Sigmoid colon (tissue), 7 donors: ENCODE data around the gene LRRC8A. TPM values are rescaled to one million over a fixed set of nuclear protein-coding genes. Genes with fewer than 3 reads are reported as not detected.
A peak's percentile ranks its signal among the peaks of the same experiment; 100 is the strongest.

Experiments
- DNase-seq: peaks from one replicate; pipeline ENCODE4 v3.0.0-alpha.2; 2019
- H3K27ac ChIP-seq, 4 donors: fragments of 200-600 bp; sonication (generic); one replicate each; pipeline ENCODE4 v1.5.1; 2016 to 2019; ENCODE audit warnings: mild to moderate bottlenecking in 1 of 4
- H3K27me3 ChIP-seq, 3 donors: fragments of 200-600 bp; sonication (generic); one replicate each; pipeline ENCODE4 v1.5.1; 2019; ENCODE audit warnings: mild to moderate bottlenecking in 1 of 3
- H3K36me3 ChIP-seq, 4 donors: fragments of 200-600 bp; sonication (generic); one replicate each; pipeline ENCODE4 v1.5.1; 2016 to 2019
- H3K4me1 ChIP-seq, 4 donors: fragments of 200-600 bp; sonication (generic); one replicate each; pipeline ENCODE4 v1.5.1; 2017 to 2019
- H3K4me3 ChIP-seq, 4 donors: fragments of 200-600 bp; sonication (generic); one replicate each; pipeline ENCODE4 v1.5.1; 2017 to 2019; ENCODE audit warnings: mild to moderate bottlenecking in 2 of 4, moderate library complexity in 1 of 4
- H3K9me3 ChIP-seq, 4 donors: fragments of 200-600 bp in 3 of 4; sonication (generic) in 3 of 4; one replicate each; pipeline versions ENCODE4 v1.5.1 to v1.6.1; 2013 to 2019
- EP300 ChIP-seq, 4 donors: sonication (generic); formaldehyde crosslinking; IDR thresholded peaks; one replicate each; pipeline ENCODE4 v1.6.1; 2017; ENCODE audit warnings: antibody characterized with exemption in 4 of 4
- POLR2A ChIP-seq, 2 donors: fragments of 450-650 bp; IDR thresholded peaks; one replicate each; pipeline ENCODE4 v1.6.1; 2016; ENCODE audit warnings: antibody characterized with exemption in 2 of 2, mild to moderate bottlenecking in 2 of 2, moderate library complexity in 2 of 2
- POLR2AphosphoS5 ChIP-seq, 4 donors: sonication (generic); formaldehyde crosslinking; IDR thresholded peaks; one replicate each; pipeline ENCODE4 v1.6.1; 2017; ENCODE audit warnings: antibody characterized with exemption in 4 of 4
- WGBS, 2 donors: extraction: QIAGEN DNeasy Blood & Tissue Kit; methylation state at CpG; one replicate each; pipeline ENCODE4 v1.1.7; 2013; 5-methylcytosine and 5-hydroxymethylcytosine counted together
- intact Hi-C: fragments of 100-400 bp; cut with DNase I; formaldehyde crosslinking; loops from one replicate; pipeline ENCODE4 v1.15.1; 2023
- polyA plus RNA-seq, 3 donors: library from polyadenylated mRNA; stranded (reverse); fragments of 200-250 nt; gene quantifications; one replicate each; pipeline ENCODE4 v1.2.3, GENCODE V29; 2013
- total RNA-seq, 4 donors: library from RNA; depleted of rRNA; stranded (reverse); fragments of >200 nt; gene quantifications; one replicate each; pipeline ENCODE4 v1.1.0, GENCODE V29; 2016
- TF ChIP-seq, protein P1 (sequence below), 4 experiments: fragments of 450-650 bp in 3 of 4; fragments of 200-600 bp in 1 of 4; IDR thresholded peaks; one replicate each; pipeline ENCODE4 v1.5.1; 2016 to 2019; ENCODE audit warnings: antibody characterized with exemption in 4 of 4, mild to moderate bottlenecking in 3 of 4, moderate library complexity in 2 of 4
- donor health status: healthy with polysubstance abuse.
- donor health status: Bipolar disorder and iron deficiency.
- donor health status: healthy.

The LRRC8A gene
- total and polyA plus RNA-seq, 7 donors: 4.8 to 59.5 (median 26.0) TPM

DNA sequence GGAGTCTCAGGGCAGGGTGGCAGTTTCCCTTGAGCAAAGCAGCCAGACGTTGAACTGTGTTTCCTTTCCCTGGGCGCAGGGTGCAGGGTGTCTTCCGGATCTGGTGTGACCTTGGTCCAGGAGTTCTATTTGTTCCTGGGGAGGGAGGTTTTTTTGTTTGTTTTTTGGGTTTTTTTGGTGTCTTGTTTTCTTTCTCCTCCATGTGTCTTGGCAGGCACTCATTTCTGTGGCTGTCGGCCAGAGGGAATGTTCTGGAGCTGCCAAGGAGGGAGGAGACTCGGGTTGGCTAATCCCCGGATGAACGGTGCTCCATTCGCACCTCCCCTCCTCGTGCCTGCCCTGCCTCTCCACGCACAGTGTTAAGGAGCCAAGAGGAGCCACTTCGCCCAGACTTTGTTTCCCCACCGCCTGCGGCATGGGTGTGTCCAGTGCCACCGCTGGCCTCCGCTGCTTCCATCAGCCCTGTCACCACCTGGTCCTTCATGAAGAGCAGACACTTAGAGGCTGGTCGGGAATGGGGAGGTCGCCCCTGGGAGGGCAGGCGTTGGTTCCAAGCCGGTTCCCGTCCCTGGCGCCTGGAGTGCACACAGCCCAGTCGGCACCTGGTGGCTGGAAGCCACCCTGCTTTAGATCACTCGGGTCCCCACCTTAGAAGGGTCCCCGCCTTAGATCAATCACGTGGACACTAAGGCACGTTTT, 35.4 kb downstream of the LRRC8A start:
- H3K36me3 ChIP-seq: peaks cover 4 to 25% (median 10%) of the 10 kb centered on the region in 4 donors
- peak overlapping the region; percentile 76 to 88 (median 82) for H3K27ac ChIP-seq
- intact Hi-C loops: no loop called here
- no peaks in the 10 kb centered on the region for H3K9me3 ChIP-seq
- WGBS, 2 donors: 67 to 79% methylated on average over 26 of the region's 26 CpGs
- TF ChIP-seq POLR2AphosphoS5 (IDR thresholded peaks at IDR 0.05) (peak; percentile 40 to 62 (median 48)), EP300 (IDR thresholded peaks at IDR 0.05) (no peak)
- no peak overlapping the region for H3K4me3 ChIP-seq
- peaks cover 0 to 90% (median 80%) of the 10 kb centered on the region in 4 donors for H3K4me1 ChIP-seq
- DNase-seq: peak; percentile 93
- no peaks in the 10 kb centered on the region for H3K27me3 ChIP-seq

DNA sequence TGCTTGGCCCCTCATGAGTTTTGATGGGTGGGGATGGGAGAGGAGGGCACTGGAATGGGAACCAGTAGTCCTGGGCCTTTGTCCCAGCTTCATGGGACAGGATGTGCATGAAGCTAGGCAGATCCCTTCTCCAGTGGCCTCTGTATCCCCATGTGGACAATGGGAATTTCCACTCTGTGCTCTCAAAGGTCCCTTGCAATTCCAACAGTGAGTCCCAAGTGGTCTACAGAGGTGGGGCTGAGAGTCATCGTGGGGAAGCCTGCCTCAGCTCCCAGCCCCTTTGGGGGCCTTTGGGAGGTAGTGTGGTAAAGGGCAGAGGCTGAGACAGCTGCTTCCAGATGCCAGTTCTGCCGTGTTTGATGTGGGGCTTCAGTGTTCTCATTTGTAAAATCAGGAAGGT, 37.0 kb downstream of the LRRC8A start:
- H3K4me3 ChIP-seq: no peak overlapping the region
- H3K27ac ChIP-seq: peak overlapping the region; percentile 8 to 88 (median 88)
- no peak for TF ChIP-seq EP300 (IDR thresholded peaks at IDR 0.05)
- TF ChIP-seq, protein P1, sequence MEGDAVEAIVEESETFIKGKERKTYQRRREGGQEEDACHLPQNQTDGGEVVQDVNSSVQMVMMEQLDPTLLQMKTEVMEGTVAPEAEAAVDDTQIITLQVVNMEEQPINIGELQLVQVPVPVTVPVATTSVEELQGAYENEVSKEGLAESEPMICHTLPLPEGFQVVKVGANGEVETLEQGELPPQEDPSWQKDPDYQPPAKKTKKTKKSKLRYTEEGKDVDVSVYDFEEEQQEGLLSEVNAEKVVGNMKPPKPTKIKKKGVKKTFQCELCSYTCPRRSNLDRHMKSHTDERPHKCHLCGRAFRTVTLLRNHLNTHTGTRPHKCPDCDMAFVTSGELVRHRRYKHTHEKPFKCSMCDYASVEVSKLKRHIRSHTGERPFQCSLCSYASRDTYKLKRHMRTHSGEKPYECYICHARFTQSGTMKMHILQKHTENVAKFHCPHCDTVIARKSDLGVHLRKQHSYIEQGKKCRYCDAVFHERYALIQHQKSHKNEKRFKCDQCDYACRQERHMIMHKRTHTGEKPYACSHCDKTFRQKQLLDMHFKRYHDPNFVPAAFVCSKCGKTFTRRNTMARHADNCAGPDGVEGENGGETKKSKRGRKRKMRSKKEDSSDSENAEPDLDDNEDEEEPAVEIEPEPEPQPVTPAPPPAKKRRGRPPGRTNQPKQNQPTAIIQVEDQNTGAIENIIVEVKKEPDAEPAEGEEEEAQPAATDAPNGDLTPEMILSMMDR (IDR thresholded peaks at IDR 0.05): no peak
- TF ChIP-seq POLR2A (IDR thresholded peaks at IDR 0.05): no peak
- TF ChIP-seq POLR2AphosphoS5 (IDR thresholded peaks at IDR 0.05): no peak
- WGBS, 2 donors: 58 to 64% methylated on average over 2 of the region's 2 CpGs
- H3K27me3 ChIP-seq: no peaks in the 10 kb centered on the region
- no peak for DNase-seq
- peaks cover 4 to 25% (median 10%) of the 10 kb centered on the region in 4 donors for H3K36me3 ChIP-seq
- H3K4me1 ChIP-seq: peaks cover 0 to 83% (median 71%) of the 10 kb centered on the region in 4 donors
- intact Hi-C loops: no loop called here
- no peaks in the 10 kb centered on the region for H3K9me3 ChIP-seq

DNA sequence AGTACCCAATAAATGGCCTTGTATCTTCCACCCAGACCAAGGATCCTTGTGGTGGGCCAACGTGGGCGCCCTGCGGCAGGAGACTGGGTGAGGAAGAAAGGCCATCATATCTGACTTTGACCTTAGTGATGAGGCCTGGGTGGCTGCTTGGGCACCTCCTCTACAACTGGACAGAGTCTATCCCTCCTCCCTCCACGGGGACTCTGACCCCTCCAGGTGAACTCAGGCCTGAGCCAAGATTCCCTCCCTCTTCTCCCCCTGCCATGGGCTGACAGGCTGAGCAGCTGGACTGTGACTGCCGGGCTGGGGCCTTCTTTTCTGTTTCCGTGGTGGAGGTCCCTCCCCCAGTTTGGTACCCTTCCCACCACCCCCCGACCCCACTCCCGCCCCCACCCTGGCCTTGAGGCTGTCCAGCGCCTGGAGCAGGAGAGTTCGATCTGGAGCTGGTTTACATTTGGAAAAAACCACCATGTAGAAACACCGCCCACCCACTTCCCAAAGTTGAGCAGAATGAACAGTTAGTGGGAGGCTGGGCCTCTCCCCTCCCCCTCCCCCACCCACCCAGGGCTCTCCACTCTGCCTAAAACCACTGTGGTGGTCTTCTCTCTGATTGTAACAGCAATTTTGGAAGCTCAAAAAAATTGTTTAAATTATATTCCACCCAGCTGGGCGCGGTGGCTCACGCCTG, 37.6 kb downstream of the LRRC8A start:
- 75 to 82% methylated on average over 14 of the region's 14 CpGs for WGBS, 2 donors
- TF ChIP-seq, protein P1 (IDR thresholded peaks at IDR 0.05): no peak
- TF ChIP-seq EP300 (IDR thresholded peaks at IDR 0.05) (no peak), POLR2AphosphoS5 (IDR thresholded peaks at IDR 0.05) (no peak), POLR2A (IDR thresholded peaks at IDR 0.05) (no peak)
- intact Hi-C loops: no loop called here

DNA sequence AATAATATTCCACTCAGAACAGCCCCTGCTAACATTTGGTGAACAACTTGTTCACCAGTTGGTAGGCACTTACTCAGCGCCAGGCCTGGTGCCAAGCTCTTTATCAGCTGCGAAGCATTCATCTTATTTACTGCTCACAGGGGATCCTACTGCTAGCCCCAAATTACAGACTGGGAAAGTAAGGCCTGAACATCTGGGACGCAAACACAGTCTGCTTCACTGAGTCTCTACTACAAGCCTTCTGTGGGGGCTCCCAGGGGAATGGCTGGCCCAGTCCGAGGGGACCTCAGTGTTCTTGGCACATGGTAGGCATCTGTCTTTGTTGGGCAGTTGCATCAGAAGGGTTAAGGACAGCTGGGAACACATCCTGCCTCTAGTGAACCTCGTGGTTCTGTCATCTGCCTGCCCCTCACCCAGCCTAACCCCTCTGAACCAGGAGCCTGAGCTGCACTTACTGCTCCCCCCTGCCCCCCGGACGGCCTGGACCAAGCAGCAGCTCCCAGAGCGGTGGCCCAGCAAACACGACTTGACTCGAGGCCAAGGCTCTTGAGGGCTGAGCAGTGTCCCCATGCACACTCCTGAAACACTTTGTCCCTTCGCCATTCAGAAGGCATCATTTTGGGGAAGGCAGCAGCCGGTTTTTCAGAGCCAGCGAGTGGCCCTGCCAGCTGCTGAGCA, 38.6 kb downstream of the LRRC8A start, which contains the start of gene PHYHD1:
PHYHD1 (plus strand) TSS at position 602 of the 678 bp plus-strand sequence. CDS start 1,342 bp downstream, outside the sequence.
- Histone ChIP-seq H3K4me1 (peaks cover 0 to 68% (median 60%) of the 10 kb centered on the region in 4 donors), H3K27me3 (no peaks in the 10 kb centered on the region), H3K4me3 (peak within 1 kb of the TSS; percentile 61 to 63 (median 62)), H3K27ac (peak within 1 kb of the TSS; percentile 86 to 88 (median 88)), H3K36me3 (peaks cover 4 to 25% (median 8%) of the 10 kb centered on the region in 4 donors), H3K9me3 (no peaks in the 10 kb centered on the region)
- 73 to 76% methylated on average over 13 of the region's 13 CpGs for WGBS, 2 donors
- intact Hi-C loops: no loop called here
- peak; percentile 84 for DNase-seq
- TF ChIP-seq EP300 (IDR thresholded peaks at IDR 0.05): peak in 1 of 4 donors; percentile 50
- no peak for TF ChIP-seq POLR2A (IDR thresholded peaks at IDR 0.05)
- TF ChIP-seq POLR2AphosphoS5 (IDR thresholded peaks at IDR 0.05): peak; percentile 19 to 78 (median 62)

More for the DNA sequence above, 37.6 kb downstream of the LRRC8A start:
- peak overlapping the region; percentile 86 to 88 (median 88) for H3K27ac ChIP-seq
- no peaks in the 10 kb centered on the region for H3K9me3 ChIP-seq
- no peak for DNase-seq
- no peak overlapping the region for H3K4me3 ChIP-seq
- H3K36me3 ChIP-seq: peaks cover 4 to 25% (median 9%) of the 10 kb centered on the region in 4 donors
- H3K27me3 ChIP-seq: no peaks in the 10 kb centered on the region
- peaks cover 0 to 77% (median 65%) of the 10 kb centered on the region in 4 donors for H3K4me1 ChIP-seq

DNA sequence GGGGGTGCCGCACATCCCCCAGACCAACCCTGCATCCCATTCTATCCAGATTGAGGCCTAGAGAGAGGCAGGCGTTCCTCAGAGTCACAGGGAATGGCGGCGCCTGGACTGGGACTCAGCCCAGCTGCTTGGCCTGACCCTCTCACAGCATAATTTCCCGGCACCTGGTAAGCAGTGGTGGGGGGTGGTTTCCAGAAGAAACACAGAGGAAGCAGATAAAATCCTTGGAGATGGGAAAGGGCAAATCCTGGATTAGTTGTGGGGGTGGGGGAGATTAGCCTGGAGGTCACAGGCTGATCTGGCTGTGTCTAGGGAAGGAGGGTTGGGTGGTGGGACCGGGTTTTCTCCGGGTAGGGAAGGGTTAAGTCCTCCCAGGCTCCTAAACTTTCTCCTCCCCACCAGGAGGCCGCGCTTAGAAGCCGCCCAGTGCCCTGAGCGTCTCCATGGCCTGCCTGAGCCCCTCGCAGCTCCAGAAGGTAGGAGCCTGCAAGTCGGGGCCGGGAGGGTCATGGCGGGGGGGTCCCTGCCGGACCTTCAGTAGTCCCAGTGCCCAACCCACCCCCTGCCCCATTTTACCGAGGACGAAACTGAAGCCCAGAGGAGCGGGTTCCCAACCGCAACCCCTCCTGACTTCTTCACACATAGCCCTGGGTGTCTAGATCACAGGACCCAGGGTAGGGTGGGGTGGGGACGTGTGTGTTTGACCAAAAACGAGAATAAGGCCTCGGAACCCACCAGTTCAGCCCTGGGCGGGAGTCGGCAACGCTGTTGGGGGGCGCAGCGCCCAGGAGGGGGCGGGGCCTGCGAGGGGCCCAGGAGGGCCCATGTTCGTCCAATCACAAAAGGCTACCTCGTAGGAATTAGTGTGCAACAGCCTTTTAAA, 40.2 kb downstream of the LRRC8A start:
- peak overlapping the region; percentile 61 to 63 (median 62) for H3K4me3 ChIP-seq
- intact Hi-C loops: loop anchor here (2.0 kb wide), 1 partner anchor 41 kb away; the partner anchor contains the start of gene KYAT1
- peak overlapping the region; percentile 86 to 88 (median 88) for H3K27ac ChIP-seq
- WGBS, 2 donors: 19 to 30% methylated on average over 32 of the region's 32 CpGs
- peak in 2 of 4 donors; percentile 33 to 37 for TF ChIP-seq POLR2AphosphoS5 (IDR thresholded peaks at IDR 0.05)
- TF ChIP-seq POLR2A (IDR thresholded peaks at IDR 0.05): no peak
- TF ChIP-seq, protein P1 (IDR thresholded peaks at IDR 0.05): peak in 1 of 4 experiments; percentile 15
- peak; percentile 84 for DNase-seq
- no peaks in the 10 kb centered on the region for H3K9me3 ChIP-seq
- peaks cover 0 to 15% (median 4%) of the 10 kb centered on the region in 4 donors for H3K36me3 ChIP-seq
- peaks cover 0 to 52% (median 44%) of the 10 kb centered on the region in 4 donors for H3K4me1 ChIP-seq
- no peaks in the 10 kb centered on the region for H3K27me3 ChIP-seq
